IMR-90 (cell line): ENCODE measurements around the gene RBFOX2. TPM values are rescaled to one million over a fixed set of nuclear protein-coding genes. Genes with fewer than 3 reads are reported as not detected.

Experiments
- ATAC-seq: fragments of 200-7000 bp; cut with Tn5 transposase; 2 replicates; pipeline ENCODE4 v1.9.1; 2020; ENCODE audit warnings: low read depth, mild to moderate bottlenecking, moderate library complexity
- BruUV-seq: library from RNA; stranded (reverse); fragments of 400-500 nt; replicated peaks from 2 replicates; lab custom pipeline; 2021; lab: Mats Ljungman, UMichigan
- CTCF ChIA-PET: fragments of 300-600 bp; formaldehyde crosslinking; extraction: SDS; loops from one replicate; lab custom pipeline; 2021; ENCODE audit warnings: antibody characterized with exemption; lab: Yijun Ruan, JAX
- POLR2A ChIA-PET: fragments of 300-600 bp; sonication (Branson Sonifier 250); formaldehyde crosslinking; loops from one replicate; lab custom pipeline; 2022; ENCODE audit warnings: antibody characterized with exemption; ENCODE audit not compliant: unreplicated experiment; lab: Charles Lee
- DNase-seq: peaks from one replicate; pipeline ENCODE4 v3.0.0; 2013
- H2AFZ ChIP-seq: replicated peaks from 2 replicates; pipeline ENCODE3; 2013; ENCODE audit warnings: low read length, mild to moderate bottlenecking; ENCODE audit not compliant: poor library complexity
- H2AK5ac ChIP-seq: 2 replicates; pipeline ENCODE4 v1.6.1; 2013; ENCODE audit warnings: low read depth, low read length, inconsistent platforms
- H2AK9ac ChIP-seq: replicated peaks from 2 replicates; pipeline ENCODE3; 2013; ENCODE audit warnings: mild to moderate bottlenecking, low read depth, low read length, moderate library complexity; ENCODE audit not compliant: poor library complexity
- H2BK120ac ChIP-seq: 2 replicates; pipeline ENCODE4 v1.6.1; 2013; ENCODE audit warnings: low read depth, low read length, inconsistent platforms
- H2BK15ac ChIP-seq: 3 replicates; pipeline ENCODE4 v1.6.1; 2013; ENCODE audit warnings: low read depth, low read length, inconsistent platforms
- H2BK20ac ChIP-seq: 2 replicates; pipeline ENCODE4 v1.6.1; 2013; ENCODE audit warnings: low read depth, mild to moderate bottlenecking, inconsistent platforms, low read length, moderate library complexity
- H2BK5ac ChIP-seq: 2 replicates; pipeline ENCODE4 v1.6.1; 2013; ENCODE audit warnings: mild to moderate bottlenecking, low read depth, low read length, inconsistent platforms; ENCODE audit not compliant: poor library complexity, severe bottlenecking
- H3K14ac ChIP-seq: replicated peaks from 2 replicates; pipeline ENCODE4 v1.6.1; 2013; ENCODE audit warnings: low read depth, low read length, inconsistent platforms
- H3K18ac ChIP-seq: 2 replicates; pipeline ENCODE4 v1.6.1; 2013; ENCODE audit warnings: low read depth, low read length, control low read depth
- H3K23ac ChIP-seq: 2 replicates; pipeline ENCODE4 v1.6.1; 2013; ENCODE audit warnings: low read depth, low read length, inconsistent platforms
- H3K27ac ChIP-seq: 2 replicates; pipeline ENCODE4 v1.5.1; 2013; ENCODE audit warnings: mild to moderate bottlenecking, control low read depth, low read length; ENCODE audit not compliant: insufficient read depth
- H3K27me3 ChIP-seq: 2 replicates; pipeline ENCODE4 v1.6.1; 2013; ENCODE audit warnings: low read length; ENCODE audit not compliant: control insufficient read depth, insufficient read depth
- H3K36me3 ChIP-seq: 2 replicates; pipeline ENCODE4 v1.6.1; 2013; ENCODE audit warnings: low read length, mixed read lengths; ENCODE audit not compliant: control insufficient read depth, insufficient read depth
- H3K4ac ChIP-seq: 2 replicates; pipeline ENCODE4 v1.6.1; 2013; ENCODE audit warnings: low read depth, low read length, inconsistent platforms
- H3K4me1 ChIP-seq: 2 replicates; pipeline ENCODE4 v1.6.1; 2013; ENCODE audit warnings: low read length, mixed read lengths; ENCODE audit not compliant: control insufficient read depth, insufficient read depth
- H3K4me2 ChIP-seq: 2 replicates; pipeline ENCODE4 v1.6.1; 2013; ENCODE audit warnings: low read depth, mild to moderate bottlenecking, control low read depth, low read length, moderate library complexity
- H3K4me3 ChIP-seq: 2 replicates; pipeline ENCODE4 v1.5.1; 2013; ENCODE audit warnings: low read depth, mild to moderate bottlenecking, control low read depth, low read length, moderate library complexity; ENCODE audit not compliant: insufficient read depth
- H3K56ac ChIP-seq: 2 replicates; pipeline ENCODE4 v1.6.1; 2013; ENCODE audit warnings: low read length, inconsistent platforms; ENCODE audit not compliant: insufficient read depth; ENCODE audit errors: extremely low read depth
- H3K79me1 ChIP-seq, 2 experiments: 2 replicates each; pipeline ENCODE4 v1.6.1; 2013; ENCODE audit warnings: low read length in 2 of 2, inconsistent platforms in 1 of 2, low read depth in 1 of 2
- H3K9ac ChIP-seq: 2 replicates; pipeline ENCODE4 v1.6.1; 2013; ENCODE audit warnings: low read depth, low read length, control low read depth
- H3K9me1 ChIP-seq: 2 replicates; pipeline ENCODE4 v1.6.1; 2013; ENCODE audit warnings: low read length, inconsistent platforms; ENCODE audit not compliant: insufficient read depth
- H3K9me3 ChIP-seq: 2 replicates; pipeline ENCODE4 v1.6.1; 2013; ENCODE audit warnings: low read length; ENCODE audit not compliant: control insufficient read depth, insufficient read depth
- H4K20me1 ChIP-seq: 2 replicates; pipeline ENCODE4 v1.6.1; 2013; ENCODE audit warnings: low read length, inconsistent platforms; ENCODE audit not compliant: insufficient read depth
- H4K5ac ChIP-seq: 2 replicates; pipeline ENCODE4 v1.6.1; 2013; ENCODE audit warnings: mild to moderate bottlenecking, low read depth, low read length, control low read depth
- H4K8ac ChIP-seq, 2 experiments: 2 replicates each; pipeline ENCODE4 v1.6.1; 2013; ENCODE audit warnings: low read depth in 2 of 2, low read length in 2 of 2, control low read depth in 1 of 2, inconsistent platforms in 1 of 2
- H4K91ac ChIP-seq: 2 replicates; pipeline ENCODE4 v1.6.1; 2013; ENCODE audit warnings: low read depth, low read length, inconsistent platforms; ENCODE audit not compliant: insufficient read depth
- BHLHE40 ChIP-seq: fragments of 150-350 bp; IDR thresholded peaks from 2 replicates; pipeline ENCODE4 v1.6.1; 2016; ENCODE audit warnings: mild to moderate bottlenecking, low read depth, low read length
- MAZ ChIP-seq: IDR thresholded peaks from 2 replicates; pipeline ENCODE4 v1.6.1; 2012; ENCODE audit warnings: low read depth, mild to moderate bottlenecking, low read length, improper control_type of control experiment, moderate library complexity, borderline replicate concordance
- MXI1 ChIP-seq: IDR thresholded peaks from 2 replicates; pipeline ENCODE4 v1.6.1; 2012; ENCODE audit warnings: low read depth, mild to moderate bottlenecking, low read length, moderate library complexity, borderline replicate concordance
- RCOR1 ChIP-seq: IDR thresholded peaks from 2 replicates; pipeline ENCODE4 v1.6.1; 2012; ENCODE audit warnings: mild to moderate bottlenecking, low read length, improper control_type of control experiment; ENCODE audit not compliant: insufficient replicate concordance
- SMC3 ChIP-seq: fragments of 150-350 bp; IDR thresholded peaks from 2 replicates; pipeline ENCODE4 v1.6.1; 2016; ENCODE audit warnings: low read depth, mild to moderate bottlenecking, antibody characterized with exemption, low read length, moderate library complexity
- WGBS, 2 experiments: methylation state at CpG; one replicate each; pipeline versions ENCODE4 v1.1.5 to v1.1.7; 2013; ENCODE audit warnings: missing lambda C conversion rate in 2 of 2; ENCODE audit not compliant: insufficient read length in 1 of 2; ENCODE audit errors: extremely low coverage in 2 of 2; 5-methylcytosine and 5-hydroxymethylcytosine counted together
- dilution Hi-C: fragments of 300-500 bp; cut with HindIII; formaldehyde crosslinking; loops from one replicate; pipeline ENCODE4 v1.14.3; 2018; ENCODE audit warnings: low sequenced_read_pairs; ENCODE audit not compliant: unreplicated experiment
- in situ Hi-C: fragments of 300-500 bp; cut with MboI; formaldehyde crosslinking; loops from 3 replicates; pipeline ENCODE4 v1.14.3; 2019; ENCODE audit warnings: low sequenced_read_pairs, inconsistent platforms, mixed read lengths
- intact Hi-C: fragments of 100-400 bp; cut with micrococcal nuclease; formaldehyde crosslinking; loops from 2 replicates; pipeline ENCODE4 v1.10.0; 2022
- polyA plus RNA-seq, 3 experiments: library from polyadenylated mRNA; depleted of rRNA; stranded (reverse); fragments of >200 nt; gene quantifications; 2 replicates each; pipeline ENCODE4 v1.2.3, GENCODE V29; 2012; ENCODE audit warnings: low replicate concordance in 1 of 3
- total RNA-seq: library from RNA; depleted of rRNA; stranded (reverse); fragments of >200 nt; gene quantifications from 2 replicates; pipeline ENCODE4 v1.2.3, GENCODE V29; 2012

Gene RBFOX2
- total and polyA plus RNA-seq, 2 of the 4 experiments (the other 2 are of a cell fraction) = 146 to 178 TPM

DNA sequence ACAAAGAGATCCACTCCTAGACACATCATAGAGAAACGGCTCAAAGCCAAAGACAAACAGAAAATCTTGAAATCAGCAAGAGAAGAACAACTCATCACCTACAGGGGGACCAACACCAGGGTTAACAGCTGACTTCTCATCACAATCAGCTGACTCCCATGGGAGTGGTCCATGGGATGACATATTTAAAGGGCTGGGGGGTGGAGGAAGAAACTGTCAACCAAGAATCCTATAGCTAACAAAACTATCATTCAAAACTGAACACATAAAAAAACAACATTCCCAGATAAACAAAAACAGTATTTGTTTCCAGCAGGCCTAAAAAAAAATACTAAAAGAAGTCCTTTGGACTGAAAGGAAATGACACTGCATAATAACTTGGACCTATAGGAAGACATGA lies 224.2 kb downstream of the RBFOX2 start:
- Histone ChIP-seq H3K79me1 (peaks cover 29 to 61% of the 10 kb centered on the region in 2 experiments), H4K5ac (no peak overlapping the region), H2BK20ac (no peak overlapping the region), H3K4me1 (peaks cover 13% of the 10 kb centered on the region), H2BK120ac (no peak overlapping the region), H2AK5ac (no peak overlapping the region), H2AK9ac (no peak overlapping the region), H2BK15ac (no peak overlapping the region), H3K36me3 (peaks cover 23% of the 10 kb centered on the region), H2BK5ac (no peak overlapping the region), H3K27ac (no peak overlapping the region), H3K4ac (no peak overlapping the region), H4K91ac (no peak overlapping the region), H3K14ac (no peak overlapping the region), H3K9me1 (peaks cover 10% of the 10 kb centered on the region), H3K18ac (no peak overlapping the region), H2AFZ (no peak overlapping the region), H4K8ac (no peak overlapping the region), H3K4me2 (no peak overlapping the region), H3K56ac (no peak overlapping the region), H3K9ac (no peak overlapping the region), H4K20me1 (peaks cover 48% of the 10 kb centered on the region), H3K9me3 (peaks cover 2% of the 10 kb centered on the region; the same call in 1 of the 2 replicates), H3K23ac (no peak overlapping the region), H3K27me3 (no peaks in the 10 kb centered on the region), H3K4me3 (no peak overlapping the region)
- ChIA-PET CTCF (interaction anchor here (0.6 kb wide), 1 partner anchor 392 kb away, joined by 7 read pairs; no protein-coding TSS in a partner anchor), POLR2A (no interaction called here)
- in situ Hi-C loops = no loop called here
- intact Hi-C loops = no loop called here
- ATAC-seq (no peak), DNase-seq (no peak)
- TF ChIP-seq SMC3 (no peak), BHLHE40 (no peak), MXI1 (no peak), MAZ (no peak), RCOR1 (no peak)
- dilution Hi-C loops = no loop called here
- WGBS, 2 experiments = no CpG with 5 or more reads among the region's 1 CpG
- BruUV-seq = no TSS peak
